ENCODE measurements around the gene COL18A1. TPM values are rescaled to one million over a fixed set of nuclear protein-coding genes. Genes with fewer than 3 reads are reported as not detected.

Gene COL18A1
- polyA plus RNA-seq, 1 of the 3 experiments (the other 2 are of a cell fraction) = 118 TPM

GRCh38 chr21:45433301-45433700, 28.3 kb downstream of the COL18A1 start (continued):
- TF ChIP-seq, protein P1, sequence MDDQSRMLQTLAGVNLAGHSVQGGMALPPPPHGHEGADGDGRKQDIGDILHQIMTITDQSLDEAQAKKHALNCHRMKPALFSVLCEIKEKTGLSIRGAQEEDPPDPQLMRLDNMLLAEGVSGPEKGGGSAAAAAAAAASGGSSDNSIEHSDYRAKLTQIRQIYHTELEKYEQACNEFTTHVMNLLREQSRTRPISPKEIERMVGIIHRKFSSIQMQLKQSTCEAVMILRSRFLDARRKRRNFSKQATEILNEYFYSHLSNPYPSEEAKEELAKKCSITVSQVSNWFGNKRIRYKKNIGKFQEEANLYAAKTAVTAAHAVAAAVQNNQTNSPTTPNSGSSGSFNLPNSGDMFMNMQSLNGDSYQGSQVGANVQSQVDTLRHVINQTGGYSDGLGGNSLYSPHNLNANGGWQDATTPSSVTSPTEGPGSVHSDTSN (IDR thresholded peaks at IDR 0.05) = no peak
- TF ChIP-seq RCOR1 (IDR thresholded peaks at IDR 0.05; ENCODE audit: low read length) (no peak), TCF12 (IDR thresholded peaks at IDR 0.05) (no peak), CHD2 (IDR thresholded peaks at IDR 0.05; ENCODE audit: low read length, partially characterized antibody) (no peak), MXI1 (IDR thresholded peaks at IDR 0.05; ENCODE audit: low read depth, low read length) (no peak)
- TF ChIP-seq, protein P2, sequence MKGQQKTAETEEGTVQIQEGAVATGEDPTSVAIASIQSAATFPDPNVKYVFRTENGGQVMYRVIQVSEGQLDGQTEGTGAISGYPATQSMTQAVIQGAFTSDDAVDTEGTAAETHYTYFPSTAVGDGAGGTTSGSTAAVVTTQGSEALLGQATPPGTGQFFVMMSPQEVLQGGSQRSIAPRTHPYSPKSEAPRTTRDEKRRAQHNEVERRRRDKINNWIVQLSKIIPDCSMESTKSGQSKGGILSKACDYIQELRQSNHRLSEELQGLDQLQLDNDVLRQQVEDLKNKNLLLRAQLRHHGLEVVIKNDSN (IDR thresholded peaks at IDR 0.05; ENCODE audit: borderline replicate concordance, low read depth) = no peak
- TF ChIP-seq, protein P3, sequence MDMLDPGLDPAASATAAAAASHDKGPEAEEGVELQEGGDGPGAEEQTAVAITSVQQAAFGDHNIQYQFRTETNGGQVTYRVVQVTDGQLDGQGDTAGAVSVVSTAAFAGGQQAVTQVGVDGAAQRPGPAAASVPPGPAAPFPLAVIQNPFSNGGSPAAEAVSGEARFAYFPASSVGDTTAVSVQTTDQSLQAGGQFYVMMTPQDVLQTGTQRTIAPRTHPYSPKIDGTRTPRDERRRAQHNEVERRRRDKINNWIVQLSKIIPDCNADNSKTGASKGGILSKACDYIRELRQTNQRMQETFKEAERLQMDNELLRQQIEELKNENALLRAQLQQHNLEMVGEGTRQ (IDR thresholded peaks at IDR 0.05; ENCODE audit: borderline replicate concordance, low read depth, low read length) = no peak

- no peak overlapping the region for H3K9ac ChIP-seq
- peaks cover 49% of the 10 kb centered on the region for H4K20me1 ChIP-seq (ENCODE audit: insufficient read depth)
- peaks cover 74% of the 10 kb centered on the region for H3K79me2 ChIP-seq (ENCODE audit: insufficient read depth)
- ChIA-PET POLR2A (no interaction called here), CTCF (interaction anchor here (0.7 to 5.2 kb wide), 3 partner anchors 60 to 295 kb away, joined by 3 to 54 read pairs (median 27); no protein-coding TSS in a partner anchor)
- H3K4me2 ChIP-seq = no peak overlapping the region
- no peak overlapping the region for H3K4me3 ChIP-seq (ENCODE audit: low read depth in 2 of 2, low read length in 1 of 2)
- H3K9me3 ChIP-seq = no peaks in the 10 kb centered on the region
- no peak for DNase-seq
- no peaks in the 10 kb centered on the region for H3K27me3 ChIP-seq (ENCODE audit: insufficient read depth)
- H3K27ac ChIP-seq (ENCODE audit: low read depth in 2 of 2, low read length in 1 of 2) = no peak overlapping the region
- no peaks in the 10 kb centered on the region for H3F3A ChIP-seq (replicated peaks; ENCODE audit: insufficient read depth)
- no peaks in the 10 kb centered on the region for H3K36me3 ChIP-seq (replicated peaks in 1 of 2; ENCODE audit: control insufficient read depth in 1 of 2, insufficient read depth in 2 of 2, low read length in 1 of 2)
- peaks cover 14 to 19% of the 10 kb centered on the region in 2 experiments; a peak in 2 of 4 replicates for H3K4me1 ChIP-seq (ENCODE audit: control insufficient read depth in 1 of 2, insufficient read depth in 2 of 2, low read depth in 1 of 2, low read length in 1 of 2)
- WGBS (ENCODE audit: low lambda C conversion rate) = 61% methylated on average over 4 of the region's 11 CpGs
- H2AFZ ChIP-seq (ENCODE audit: low read depth) = no peak overlapping the region
- TF ChIP-seq POLR2AphosphoS5 (IDR thresholded peaks at IDR 0.05; ENCODE audit: low read depth, low read length) (no peak), FOSL2 (IDR thresholded peaks at IDR 0.05; ENCODE audit: borderline replicate concordance, low read depth) (no peak), EZH2phosphoT487 (IDR thresholded peaks at IDR 0.05; ENCODE audit: borderline replicate concordance, low read depth) (no peak), SMC3 (IDR thresholded peaks at IDR 0.05; ENCODE audit: low read depth, low read length) (no peak), TAF1 (IDR thresholded peaks at IDR 0.05; ENCODE audit: borderline replicate concordance, low read depth, low read length) (no peak), FOXM1 (IDR thresholded peaks at IDR 0.05; ENCODE audit: low read depth) (no peak), SIN3A (IDR thresholded peaks at IDR 0.05; ENCODE audit: borderline replicate concordance, low read depth, low read length) (no peak), MEF2A (IDR thresholded peaks at IDR 0.05; ENCODE audit: borderline replicate concordance, low read depth) (no peak), RAD21 (IDR thresholded peaks at IDR 0.05; ENCODE audit: low read length) (no peak), GABPA (IDR thresholded peaks at IDR 0.05; ENCODE audit: low read depth) (no peak), RCOR1 (IDR thresholded peaks at IDR 0.05; ENCODE audit: low read length) (no peak)
- TF ChIP-seq, protein P4, sequence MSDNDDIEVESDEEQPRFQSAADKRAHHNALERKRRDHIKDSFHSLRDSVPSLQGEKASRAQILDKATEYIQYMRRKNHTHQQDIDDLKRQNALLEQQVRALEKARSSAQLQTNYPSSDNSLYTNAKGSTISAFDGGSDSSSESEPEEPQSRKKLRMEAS (IDR thresholded peaks at IDR 0.05; ENCODE audit: low read depth) = no peak
- TF ChIP-seq, protein P5, sequence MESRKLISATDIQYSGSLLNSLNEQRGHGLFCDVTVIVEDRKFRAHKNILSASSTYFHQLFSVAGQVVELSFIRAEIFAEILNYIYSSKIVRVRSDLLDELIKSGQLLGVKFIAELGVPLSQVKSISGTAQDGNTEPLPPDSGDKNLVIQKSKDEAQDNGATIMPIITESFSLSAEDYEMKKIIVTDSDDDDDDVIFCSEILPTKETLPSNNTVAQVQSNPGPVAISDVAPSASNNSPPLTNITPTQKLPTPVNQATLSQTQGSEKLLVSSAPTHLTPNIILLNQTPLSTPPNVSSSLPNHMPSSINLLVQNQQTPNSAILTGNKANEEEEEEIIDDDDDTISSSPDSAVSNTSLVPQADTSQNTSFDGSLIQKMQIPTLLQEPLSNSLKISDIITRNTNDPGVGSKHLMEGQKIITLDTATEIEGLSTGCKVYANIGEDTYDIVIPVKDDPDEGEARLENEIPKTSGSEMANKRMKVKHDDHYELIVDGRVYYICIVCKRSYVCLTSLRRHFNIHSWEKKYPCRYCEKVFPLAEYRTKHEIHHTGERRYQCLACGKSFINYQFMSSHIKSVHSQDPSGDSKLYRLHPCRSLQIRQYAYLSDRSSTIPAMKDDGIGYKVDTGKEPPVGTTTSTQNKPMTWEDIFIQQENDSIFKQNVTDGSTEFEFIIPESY (IDR thresholded peaks at IDR 0.05; ENCODE audit: borderline replicate concordance, low read depth) = no peak
- TF ChIP-seq, protein P1 (IDR thresholded peaks at IDR 0.05) = no peak
- TF ChIP-seq, protein P3 (IDR thresholded peaks at IDR 0.05; ENCODE audit: borderline replicate concordance, low read depth, low read length) = no peak
- TF ChIP-seq, protein P2 (IDR thresholded peaks at IDR 0.05; ENCODE audit: borderline replicate concordance, low read depth) = no peak
- H3K9me2 ChIP-seq = no peaks in the 10 kb centered on the region
Measured at GRCh38 chr21:45433911-45434644, 29.1 kb downstream of the COL18A1 start.
